AG10803 (cell line): Measurements from ENCODE around the gene DNAJB6.

Source experiments
- DNase-seq: peaks from one replicate; pipeline ENCODE4 v3.0.0; 2010; ENCODE audit warnings: low read depth
- H3K4me3 ChIP-seq: 2 replicates; pipeline ENCODE4 v1.5.1; 2011; ENCODE audit warnings: mild to moderate bottlenecking, low read length, control low read depth
- CTCF ChIP-seq: conservative IDR thresholded peaks from 2 replicates; pipeline ENCODE4 v1.5.1; 2011; ENCODE audit warnings: mild to moderate bottlenecking, low read length, control low read depth, inconsistent platforms

The DNAJB6 gene

GRCh38 chr7:157358041-157358752 is 21.4 kb downstream of the DNAJB6 start:
- no peak for TF ChIP-seq CTCF
- H3K4me3 ChIP-seq: no peak overlapping the region
- no peak for DNase-seq

- no peak for DNase-seq
- no peak overlapping the region for H3K4me3 ChIP-seq
- TF ChIP-seq CTCF: no peak
Measured at GRCh38 chr7:157358753-157359096, 21.9 kb downstream of the DNAJB6 start.

- TF ChIP-seq CTCF: no peak
- H3K4me3 ChIP-seq: no peak overlapping the region
- DNase-seq: no peak
Measured at GRCh38 chr7:157359581-157359980, 22.8 kb downstream of the DNAJB6 start.

- no peak for DNase-seq
- H3K4me3 ChIP-seq: no peak overlapping the region
- no peak for TF ChIP-seq CTCF
Measured at GRCh38 chr7:157360483-157361025, 23.8 kb downstream of the DNAJB6 start.

- TF ChIP-seq CTCF: no peak
- no peak for DNase-seq
- H3K4me3 ChIP-seq: no peak overlapping the region
Measured at GRCh38 chr7:157361537-157361936, 24.7 kb downstream of the DNAJB6 start.

GRCh38 chr7:157362729-157363128 is 25.9 kb downstream of the DNAJB6 start:
- DNase-seq: no peak
- TF ChIP-seq CTCF: no peak
- H3K4me3 ChIP-seq: no peak overlapping the region

- TF ChIP-seq CTCF: no peak
- H3K4me3 ChIP-seq: no peak overlapping the region
- DNase-seq: no peak
Measured at GRCh38 chr7:157366722-157367121, 29.9 kb downstream of the DNAJB6 start.
